T-cell (primary cell): ENCODE measurements around the gene KLK8. TPM values are rescaled to one million over a fixed set of nuclear protein-coding genes. Genes with fewer than 3 reads are reported as not detected.

Source experiments
- ATAC-seq, 4 experiments: fragments of 200-7000 bp in 3 of 4; fragments of 150-1000 bp in 1 of 4; cut with Tn5 transposase; replicated peaks in 1 of 4; 1 replicate in 3 of 4; 2 replicates in 1 of 4; pipeline ENCODE4 v1.10.0; 2021; ENCODE audit warnings: moderate library complexity in 3 of 4, mild to moderate bottlenecking in 2 of 4, moderate number of reproducible peaks in 1 of 4
- CTCF ChIA-PET, 2 donors: fragments of 300-600 bp; sonication (Branson Sonifier 250); formaldehyde crosslinking; loops; one replicate each; lab custom pipeline; 2022; ENCODE audit warnings: antibody characterized with exemption in 2 of 2; lab: Charles Lee
- POLR2A ChIA-PET, 2 donors: fragments of 300-600 bp; sonication (Branson Sonifier 250); formaldehyde crosslinking; loops; one replicate each; lab custom pipeline; 2022; ENCODE audit warnings: antibody characterized with exemption in 2 of 2; lab: Charles Lee
- DNase-seq, 35 experiments: peaks; one replicate each; pipeline versions ENCODE4 v3.0.0 to v3.0.0-alpha.2; 2013 to 2023
- H3K27ac ChIP-seq: one replicate; pipeline ENCODE4 v1.5.1; 2013; ENCODE audit warnings: low read length
- H3K27me3 ChIP-seq, 2 experiments: replicated peaks in 1 of 2; 1 replicate in 1 of 2; 2 replicates in 1 of 2; pipeline versions ENCODE4 v1.6.1 to v1.7.0; 2013; ENCODE audit warnings: low read length in 1 of 2, mixed read lengths in 1 of 2; ENCODE audit not compliant: control insufficient read depth in 2 of 2, insufficient read depth in 2 of 2; ENCODE audit errors: extremely low read depth in 1 of 2
- H3K36me3 ChIP-seq, 2 donors: 1 replicate in 1 of 2; 2 replicates in 1 of 2; pipeline versions ENCODE4 v1.6.1 to v1.7.0; 2013; ENCODE audit warnings: low read length in 1 of 2; ENCODE audit not compliant: control insufficient read depth in 2 of 2, insufficient read depth in 1 of 2; ENCODE audit errors: extremely low read depth in 1 of 2
- H3K4me1 ChIP-seq, 2 experiments: 1 replicate in 1 of 2; 2 replicates in 1 of 2; pipeline versions ENCODE4 v1.6.1 to v1.7.0; 2013; ENCODE audit warnings: low read length in 2 of 2, mixed read lengths in 1 of 2; ENCODE audit not compliant: insufficient read depth in 2 of 2, control insufficient read depth in 1 of 2; ENCODE audit errors: extremely low read depth in 1 of 2
- H3K4me3 ChIP-seq, 2 donors: 1 replicate in 1 of 2; 2 replicates in 1 of 2; pipeline versions ENCODE4 v1.5.1 to v1.7.0; 2013; ENCODE audit warnings: mild to moderate bottlenecking in 2 of 2, low read length in 1 of 2, moderate library complexity in 1 of 2; ENCODE audit not compliant: control insufficient read depth in 1 of 2; ENCODE audit errors: extremely low read depth in 1 of 2
- H3K9me3 ChIP-seq: 2 replicates; pipeline ENCODE4 v1.7.0; 2013
- H3K27ac Mint-ChIP-seq, 2 donors: one replicate each; pipeline ENCODE4 v1.8.0; 2020 to 2021; ENCODE audit warnings: mild to moderate bottlenecking in 2 of 2, mixed read lengths in 2 of 2
- H3K27me3 Mint-ChIP-seq, 2 donors: one replicate each; pipeline ENCODE4 v1.8.0; 2021 to 2022; ENCODE audit warnings: mixed read lengths in 2 of 2
- H3K36me3 Mint-ChIP-seq: one replicate; pipeline ENCODE4 v1.8.0; 2021; ENCODE audit warnings: mixed read lengths
- H3K4me1 Mint-ChIP-seq, 3 donors: one replicate each; pipeline ENCODE4 v1.8.0; 2020 to 2022; ENCODE audit warnings: mixed read lengths in 3 of 3, mild to moderate bottlenecking in 1 of 3
- H3K4me3 Mint-ChIP-seq, 3 donors: one replicate each; pipeline ENCODE4 v1.8.0; 2020 to 2022; ENCODE audit warnings: mild to moderate bottlenecking in 3 of 3, mixed read lengths in 3 of 3, moderate library complexity in 3 of 3
- H3K9me3 Mint-ChIP-seq, 3 donors: one replicate each; pipeline ENCODE4 v1.8.0; 2020 to 2022; ENCODE audit warnings: mixed read lengths in 3 of 3
- WGBS: methylation state at CpG from one replicate; pipeline ENCODE4 v1.1.5; 2013; ENCODE audit warnings: missing lambda C conversion rate; ENCODE audit not compliant: insufficient coverage; 5-methylcytosine and 5-hydroxymethylcytosine counted together
- total RNA-seq, 35 experiments: library from RNA in 6 of 35; stranded (reverse) in 6 of 35; fragments of 120-200 nt in 1 of 35; gene quantifications; one replicate each; pipeline versions ENCODE4 v1.2.1 to v1.2.4 and lab custom pipeline; 2013 to 2026

The KLK8 gene
- total RNA-seq, 5 donors from 2014 or later (not counting 1 experiment from before 2014, with no cell fraction given): not detected

- DNase-seq (no peak), ATAC-seq (no peak)
- Histone ChIP-seq H3K4me3 (no peak within 1 kb of the TSS), H3K27ac (no peak within 1 kb of the TSS), H3K9me3 (no peaks in the 10 kb centered on the region), H3K4me1 (no peaks in the 10 kb centered on the region), H3K36me3 (no peaks in the 10 kb centered on the region), H3K27me3 (peaks cover 0 to 70% of the 10 kb centered on the region in 2 experiments)
- H3K27ac Mint-ChIP-seq: no peak within 1 kb of the TSS
- CTCF ChIA-PET: no interaction called here
- H3K36me3 Mint-ChIP-seq: no peaks in the 10 kb centered on the region
- WGBS: 89% methylated on average over 8 of the region's 11 CpGs
- H3K4me3 Mint-ChIP-seq: no peak within 1 kb of the TSS
- H3K27me3 Mint-ChIP-seq: peaks cover 52 to 65% of the 10 kb centered on the region in 2 donors
- H3K4me1 Mint-ChIP-seq: no peaks in the 10 kb centered on the region
- H3K9me3 Mint-ChIP-seq: no peaks in the 10 kb centered on the region
- POLR2A ChIA-PET: no interaction called here
Measured at GRCh38 chr19:51026554-51026831, 25.1 kb upstream of the KLK8 start, which contains the start of gene KLK11. KLK11 (minus strand) TSS chr19:51026616; CDS start chr19:51025631, 985 bp downstream.

DNA sequence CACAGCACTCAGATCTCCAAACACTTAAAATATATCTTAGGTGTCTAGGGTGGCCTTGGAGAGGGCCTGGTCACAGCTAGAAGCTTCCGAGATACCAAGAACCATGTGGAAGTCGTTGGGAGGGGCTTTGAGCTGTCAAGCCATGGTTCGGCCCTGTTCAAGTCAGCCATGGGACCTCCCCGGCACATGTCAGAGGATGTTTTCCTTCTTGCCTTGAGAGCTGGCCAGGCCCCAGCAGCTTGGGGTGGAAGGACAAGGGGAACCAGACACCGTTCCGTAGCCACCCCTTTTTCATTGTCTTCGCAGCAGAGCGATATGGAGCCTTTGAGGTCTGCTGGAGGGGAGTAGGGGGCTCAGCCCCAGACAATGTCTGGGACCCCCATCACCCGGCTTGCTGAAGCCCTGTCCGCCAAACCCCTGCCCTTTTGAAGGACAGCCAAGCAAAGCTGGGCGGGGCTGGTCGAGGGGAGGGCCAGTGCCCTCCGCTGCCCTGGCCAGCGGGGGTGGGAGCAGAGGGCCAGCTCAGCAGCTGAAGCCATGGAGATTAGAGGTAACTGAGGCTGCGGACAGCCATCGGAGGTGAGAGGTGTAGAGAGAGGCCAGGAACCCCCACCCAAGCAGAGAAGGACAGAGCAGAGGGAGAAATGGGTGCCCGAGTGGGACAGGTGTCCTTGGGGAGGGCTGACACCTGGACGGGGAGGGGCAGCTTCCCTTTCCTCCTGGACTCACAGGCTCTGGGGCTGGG is 24.6 kb upstream of the KLK8 start:
- Histone ChIP-seq H3K4me1 (no peaks in the 10 kb centered on the region), H3K36me3 (no peaks in the 10 kb centered on the region), H3K27ac (no peak overlapping the region), H3K9me3 (no peaks in the 10 kb centered on the region), H3K4me3 (no peak overlapping the region), H3K27me3 (peaks cover 2 to 72% of the 10 kb centered on the region in 2 experiments)
- CTCF ChIA-PET: no interaction called here
- Mint-ChIP-seq H3K4me3 (no peak overlapping the region), H3K27ac (no peak overlapping the region), H3K4me1 (no peaks in the 10 kb centered on the region), H3K27me3 (peaks cover 47 to 60% of the 10 kb centered on the region in 2 donors), H3K36me3 (no peaks in the 10 kb centered on the region), H3K9me3 (no peaks in the 10 kb centered on the region)
- POLR2A ChIA-PET: no interaction called here
- ATAC-seq (no peak), DNase-seq (no peak)
- 68% methylated on average over 18 of the region's 18 CpGs for WGBS

- DNase-seq: no peak
- Histone ChIP-seq H3K9me3 (no peaks in the 10 kb centered on the region), H3K4me3 (no peak overlapping the region), H3K4me1 (no peaks in the 10 kb centered on the region), H3K27me3 (peaks cover 2 to 71% of the 10 kb centered on the region in 2 experiments), H3K36me3 (no peaks in the 10 kb centered on the region), H3K27ac (no peak overlapping the region)
- Mint-ChIP-seq H3K36me3 (no peaks in the 10 kb centered on the region), H3K4me3 (no peak overlapping the region), H3K9me3 (no peaks in the 10 kb centered on the region), H3K27me3 (peaks cover 42 to 59% of the 10 kb centered on the region in 2 donors), H3K27ac (no peak overlapping the region), H3K4me1 (no peaks in the 10 kb centered on the region)
- CTCF ChIA-PET: no interaction called here
- POLR2A ChIA-PET: no interaction called here
- no CpG with 5 or more reads among the region's 6 CpGs for WGBS
- no peak for ATAC-seq
Measured at GRCh38 chr19:51025401-51025800, 24.0 kb upstream of the KLK8 start.

GRCh38 chr19:51024924-51025323 is 23.5 kb upstream of the KLK8 start:
- no peak for DNase-seq
- POLR2A ChIA-PET: interaction anchor here in 1 of 2 donors (0.6 kb wide), 1 partner anchor 65 kb away, joined by 3 read pairs; no protein-coding TSS in a partner anchor
- no peak for ATAC-seq

DNA sequence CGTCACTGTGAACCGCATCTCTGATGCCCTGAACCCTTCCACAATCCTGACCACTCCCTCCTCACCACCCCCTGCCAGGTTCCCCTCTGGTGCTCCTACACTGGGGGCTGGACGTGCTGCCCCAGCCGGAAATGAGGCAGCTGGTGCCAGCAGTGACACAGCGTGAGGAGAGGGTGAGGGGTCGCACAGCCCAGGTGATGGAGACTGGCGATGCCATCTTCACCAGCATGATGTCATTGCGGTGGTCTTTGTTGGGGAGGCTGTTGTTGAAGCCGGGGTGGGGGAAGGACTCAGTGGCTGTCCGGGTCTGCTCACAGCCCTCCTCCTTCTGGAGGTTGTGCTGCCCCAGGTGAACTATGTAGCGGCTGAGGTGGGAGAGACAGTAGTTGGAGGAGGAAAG is 22.5 kb upstream of the KLK8 start:
- ChIA-PET CTCF (no interaction called here), POLR2A (no interaction called here)
- Histone ChIP-seq H3K36me3 (no peaks in the 10 kb centered on the region), H3K27ac (no peak overlapping the region), H3K4me1 (peaks cover 0 to 7% of the 10 kb centered on the region in 2 experiments), H3K9me3 (no peaks in the 10 kb centered on the region), H3K27me3 (peaks cover 2 to 74% of the 10 kb centered on the region in 2 experiments), H3K4me3 (no peak overlapping the region)
- Mint-ChIP-seq H3K4me3 (no peak overlapping the region), H3K9me3 (no peaks in the 10 kb centered on the region), H3K36me3 (no peaks in the 10 kb centered on the region), H3K27ac (no peak overlapping the region), H3K27me3 (peaks cover 48 to 65% of the 10 kb centered on the region in 2 donors), H3K4me1 (peaks cover 0 to 7% (median 5%) of the 10 kb centered on the region in 3 donors)
- DNase-seq (no peak), ATAC-seq (no peak)
- WGBS: 71% methylated on average over 7 of the region's 11 CpGs

More at GRCh38 chr19:51024924-51025323, 23.5 kb upstream of the KLK8 start:
- H3K36me3 ChIP-seq: no peaks in the 10 kb centered on the region
- H3K36me3 Mint-ChIP-seq: no peaks in the 10 kb centered on the region
- H3K27ac ChIP-seq: no peak overlapping the region
- no peaks in the 10 kb centered on the region for H3K9me3 Mint-ChIP-seq
- no peak overlapping the region for H3K4me3 ChIP-seq
- peaks cover 45 to 63% of the 10 kb centered on the region in 2 donors for H3K27me3 Mint-ChIP-seq
- no peak overlapping the region for H3K4me3 Mint-ChIP-seq
- peaks cover 0 to 3% (median 1%) of the 10 kb centered on the region in 3 donors for H3K4me1 Mint-ChIP-seq
- H3K9me3 ChIP-seq: no peaks in the 10 kb centered on the region
- H3K27ac Mint-ChIP-seq: no peak overlapping the region
- CTCF ChIA-PET: interaction anchor here in 1 of 2 donors (0.7 kb wide), 1 partner anchor 23 kb away, joined by 11 read pairs; no protein-coding TSS in a partner anchor
- H3K4me1 ChIP-seq: no peaks in the 10 kb centered on the region
- 73% methylated on average over 3 of the region's 5 CpGs for whole genome bisulfite sequencing
- H3K27me3 ChIP-seq: peaks cover 2 to 74% of the 10 kb centered on the region in 2 experiments

DNA sequence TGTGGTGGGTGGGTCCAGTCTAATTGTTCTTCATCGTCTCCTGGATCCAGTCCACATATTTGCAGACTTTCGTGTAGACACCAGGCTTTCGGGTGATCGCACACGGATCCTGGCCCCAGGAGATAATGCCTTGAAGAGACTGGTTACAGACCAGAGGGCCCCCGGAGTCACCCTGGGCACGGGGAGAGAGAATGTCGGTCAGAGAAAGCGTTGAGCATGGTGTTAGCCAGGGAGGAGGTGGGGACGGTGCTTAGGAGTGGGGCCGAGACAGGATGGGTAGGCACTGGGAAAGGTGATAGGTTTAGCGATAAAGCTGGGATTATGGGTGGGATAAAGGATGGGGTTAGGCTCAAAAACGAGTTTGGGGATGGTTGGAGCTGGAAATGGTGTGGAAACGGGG is 21.1 kb upstream of the KLK8 start:
- Mint-ChIP-seq H3K27me3 (peaks cover 52 to 70% of the 10 kb centered on the region in 2 donors), H3K27ac (no peak overlapping the region), H3K36me3 (no peaks in the 10 kb centered on the region), H3K4me1 (peaks cover 8 to 18% (median 13%) of the 10 kb centered on the region in 3 donors), H3K4me3 (no peak overlapping the region), H3K9me3 (no peaks in the 10 kb centered on the region)
- no peak overlapping the region for H3K4me3 ChIP-seq
- H3K27me3 ChIP-seq: peaks cover 2 to 85% of the 10 kb centered on the region in 2 experiments
- no peaks in the 10 kb centered on the region for H3K36me3 ChIP-seq
- H3K4me1 ChIP-seq: peaks cover 0 to 18% of the 10 kb centered on the region in 2 experiments
- POLR2A ChIA-PET: no interaction called here
- CTCF ChIA-PET: no interaction called here
- no peak overlapping the region for H3K27ac ChIP-seq
- ATAC-seq: no peak
- 64% methylated on average over 14 of the region's 14 CpGs for WGBS
- no peaks in the 10 kb centered on the region for H3K9me3 ChIP-seq
- no peak for DNase-seq
